Stimulated activated CD8-positive, alpha-beta memory T cell treated with anti-CD3 and anti-CD28 coated beads, Interleukin-4, amount 100 ng/mL, for 48 hours (primary cell): ENCODE measurements around the gene KLK1.
A peak's percentile ranks its signal among the peaks of the same experiment; 100 is the strongest.

Experiments used
- DNase-seq: peaks from one replicate; pipeline ENCODE4 v3.0.0-alpha.2; 2020

The KLK1 gene

DNA sequence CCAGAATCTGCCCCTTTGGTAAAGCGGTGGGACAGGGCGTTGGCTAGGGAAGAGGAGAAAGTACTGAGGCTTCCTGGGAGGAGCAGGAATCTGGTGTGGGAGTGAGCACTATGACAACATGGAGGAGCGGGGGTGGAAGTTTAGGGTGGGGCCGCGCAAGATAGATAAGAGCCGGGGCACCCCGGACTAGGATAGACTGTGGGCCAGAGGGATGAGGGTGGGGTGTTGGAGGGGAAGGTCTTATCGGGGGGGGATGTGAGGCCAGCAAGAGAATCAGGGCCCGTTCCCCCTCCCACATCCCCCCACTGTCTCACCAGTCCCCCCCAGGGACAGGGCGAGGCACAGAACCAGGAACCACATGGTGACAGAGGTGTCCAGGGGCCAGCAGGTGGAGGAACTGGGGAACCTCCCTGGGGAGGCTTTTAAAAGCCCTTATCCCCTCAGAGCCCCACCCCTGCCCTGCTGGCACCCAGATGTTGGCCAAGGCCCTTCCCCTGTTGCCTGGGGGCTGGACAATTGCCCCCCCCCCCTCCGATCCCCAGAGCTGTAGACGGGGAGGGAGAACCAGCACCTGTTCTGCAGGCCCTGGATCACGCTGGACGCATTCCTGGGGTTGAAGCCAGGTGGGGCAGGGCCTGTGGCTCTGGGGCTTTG lies at the start of gene KLK1:
KLK1 (minus strand) TSS at position 399 of the 654 bp plus-strand sequence; CDS start at position 360, 39 bp downstream.
- DNase-seq: no peak

DNA sequence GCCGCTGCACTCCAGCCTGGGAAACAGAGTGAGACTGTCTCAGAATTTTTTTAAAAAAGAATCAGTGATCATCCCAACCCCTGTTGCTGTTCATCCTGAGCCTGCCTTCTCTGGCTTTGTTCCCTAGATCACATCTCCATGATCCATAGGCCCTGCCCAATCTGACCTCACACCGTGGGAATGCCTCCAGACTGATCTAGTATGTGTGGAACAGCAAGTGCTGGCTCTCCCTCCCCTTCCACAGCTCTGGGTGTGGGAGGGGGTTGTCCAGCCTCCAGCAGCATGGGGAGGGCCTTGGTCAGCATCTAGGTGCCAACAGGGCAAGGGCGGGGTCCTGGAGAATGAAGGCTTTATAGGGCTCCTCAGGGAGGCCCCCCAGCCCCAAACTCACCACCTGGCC lies 49.5 kb upstream of the KLK1 start, which contains the start of gene KLK2:
KLK2 (plus strand) TSS at position 384 of the 400 bp plus-strand sequence. CDS start 35 bp downstream, outside the sequence.
- no peak for DNase-seq

GRCh38 chr19:50870417-50871089 lies 47.0 kb upstream of the KLK1 start:
- DNase-seq: peak; percentile 50

- DNase-seq: no peak
Measured at GRCh38 chr19:50869479-50869878, 45.9 kb upstream of the KLK1 start.

DNA sequence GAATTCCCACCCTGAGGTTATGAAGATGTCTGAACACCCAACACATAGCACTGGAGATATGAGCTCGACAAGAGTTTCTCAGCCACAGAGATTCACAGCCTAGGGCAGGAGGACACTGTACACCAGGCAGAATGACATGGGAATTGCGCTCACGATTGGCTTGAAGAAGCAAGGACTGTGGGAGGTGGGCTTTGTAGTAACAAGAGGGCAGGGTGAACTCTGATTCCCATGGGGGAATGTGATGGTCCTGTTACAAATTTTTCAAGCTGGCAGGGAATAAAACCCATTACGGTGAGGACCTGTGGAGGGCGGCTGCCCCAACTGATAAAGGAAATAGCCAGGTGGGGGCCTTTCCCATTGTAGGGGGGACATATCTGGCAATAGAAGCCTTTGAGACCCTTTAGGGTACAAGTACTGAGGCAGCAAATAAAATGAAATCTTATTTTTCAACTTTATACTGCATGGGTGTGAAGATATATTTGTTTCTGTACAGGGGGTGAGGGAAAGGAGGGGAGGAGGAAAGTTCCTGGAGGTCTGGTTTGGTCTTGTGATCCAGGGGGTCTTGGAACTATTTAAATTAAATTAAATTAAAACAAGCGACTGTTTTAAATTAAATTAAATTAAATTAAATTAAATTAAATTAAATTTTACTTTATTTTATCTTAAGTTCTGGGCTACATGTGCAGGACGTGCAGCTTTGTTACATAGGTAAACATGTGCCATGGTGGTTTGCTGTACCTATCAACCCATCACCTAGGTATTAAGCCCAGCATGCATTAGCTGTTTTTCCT lies 38.1 kb upstream of the KLK1 start:
- no peak for DNase-seq

DNA sequence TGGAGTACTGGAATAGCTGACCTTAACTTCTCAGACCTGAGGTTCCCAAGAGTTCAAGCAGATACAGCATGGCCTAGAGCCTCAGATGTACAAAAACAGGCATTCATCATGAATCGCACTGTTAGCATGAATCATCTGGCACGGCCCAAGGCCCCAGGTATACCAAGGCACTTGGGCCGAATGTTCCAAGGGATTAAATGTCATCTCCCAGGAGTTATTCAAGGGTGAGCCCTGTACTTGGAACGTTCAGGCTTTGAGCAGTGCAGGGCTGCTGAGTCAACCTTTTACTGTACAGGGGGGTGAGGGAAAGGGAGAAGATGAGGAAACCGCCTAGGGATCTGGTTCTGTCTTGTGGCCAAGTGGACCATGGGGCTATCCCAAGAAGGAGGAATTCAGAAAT lies 37.4 kb upstream of the KLK1 start:
- no peak for DNase-seq

GRCh38 chr19:50859849-50860248 lies 36.3 kb upstream of the KLK1 start:
- no peak for DNase-seq

- DNase-seq: no peak
Measured at GRCh38 chr19:50858886-50859285, 35.3 kb upstream of the KLK1 start.

DNA sequence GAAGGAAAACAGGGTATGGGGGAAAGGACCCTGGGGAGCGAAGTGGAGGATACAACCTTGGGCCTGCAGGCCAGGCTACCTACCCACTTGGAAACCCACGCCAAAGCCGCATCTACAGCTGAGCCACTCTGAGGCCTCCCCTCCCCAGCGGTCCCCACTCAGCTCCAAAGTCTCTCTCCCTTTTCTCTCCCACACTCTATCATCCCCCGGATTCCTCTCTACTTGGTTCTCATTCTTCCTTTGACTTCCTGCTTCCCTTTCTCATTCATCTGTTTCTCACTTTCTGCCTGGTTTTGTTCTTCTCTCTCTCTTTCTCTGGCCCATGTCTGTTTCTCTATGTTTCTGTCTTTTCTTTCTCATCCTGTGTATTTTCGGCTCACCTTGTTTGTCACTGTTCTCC lies 33.8 kb upstream of the KLK1 start:
- DNase-seq: no peak

DNA sequence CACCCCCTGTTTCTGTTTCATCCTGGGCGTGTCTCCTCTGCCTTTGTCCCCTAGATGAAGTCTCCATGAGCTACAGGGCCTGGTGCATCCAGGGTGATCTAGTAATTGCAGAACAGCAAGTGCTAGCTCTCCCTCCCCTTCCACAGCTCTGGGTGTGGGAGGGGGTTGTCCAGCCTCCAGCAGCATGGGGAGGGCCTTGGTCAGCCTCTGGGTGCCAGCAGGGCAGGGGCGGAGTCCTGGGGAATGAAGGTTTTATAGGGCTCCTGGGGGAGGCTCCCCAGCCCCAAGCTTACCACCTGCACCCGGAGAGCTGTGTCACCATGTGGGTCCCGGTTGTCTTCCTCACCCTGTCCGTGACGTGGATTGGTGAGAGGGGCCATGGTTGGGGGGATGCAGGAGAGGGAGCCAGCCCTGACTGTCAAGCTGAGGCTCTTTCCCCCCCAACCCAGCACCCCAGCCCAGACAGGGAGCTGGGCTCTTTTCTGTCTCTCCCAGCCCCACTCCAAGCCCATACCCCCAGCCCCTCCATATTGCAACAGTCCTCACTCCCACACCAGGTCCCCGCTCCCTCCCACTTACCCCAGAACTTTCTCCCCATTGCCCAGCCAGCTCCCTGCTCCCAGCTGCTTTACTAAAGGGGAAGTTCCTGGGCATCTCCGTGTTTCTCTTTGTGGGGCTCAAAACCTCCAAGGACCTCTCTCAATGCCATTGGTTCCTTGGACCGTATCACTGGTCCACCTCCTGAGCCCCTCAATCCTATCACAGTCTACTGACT lies 31.2 kb upstream of the KLK1 start, which contains the start of gene KLK3:
KLK3 (plus strand) TSS at position 280 of the 775 bp plus-strand sequence; CDS start at position 321, 41 bp downstream.
- DNase-seq: no peak

DNA sequence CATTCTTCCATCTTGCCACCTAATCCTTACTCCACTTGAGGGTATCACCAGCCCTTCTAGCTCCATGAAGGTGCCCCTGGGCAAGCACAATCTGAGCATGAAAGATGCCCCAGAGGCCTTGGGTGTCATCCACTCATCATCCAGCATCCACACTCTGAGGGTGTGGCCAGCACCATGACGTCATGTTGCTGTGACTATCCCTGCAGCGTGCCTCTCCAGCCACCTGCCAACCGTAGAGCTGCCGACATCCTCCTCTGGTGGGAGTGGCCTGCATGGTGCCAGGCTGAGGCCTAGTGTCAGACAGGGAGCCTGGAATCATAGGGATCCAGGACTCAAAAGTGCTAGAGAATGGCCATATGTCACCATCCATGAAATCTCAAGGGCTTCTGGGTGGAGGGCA lies 28.0 kb upstream of the KLK1 start:
- no peak for DNase-seq

DNA sequence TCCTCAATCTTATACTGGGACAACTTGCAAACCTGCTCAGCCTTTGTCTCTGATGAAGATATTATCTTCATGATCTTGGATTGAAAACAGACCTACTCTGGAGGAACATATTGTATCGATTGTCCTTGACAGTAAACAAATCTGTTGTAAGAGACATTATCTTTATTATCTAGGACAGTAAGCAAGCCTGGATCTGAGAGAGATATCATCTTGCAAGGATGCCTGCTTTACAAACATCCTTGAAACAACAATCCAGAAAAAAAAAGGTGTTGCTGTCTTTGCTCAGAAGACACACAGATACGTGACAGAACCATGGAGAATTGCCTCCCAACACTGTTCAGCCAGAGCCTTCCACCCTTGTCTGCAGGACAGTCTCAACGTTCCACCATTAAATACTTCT lies 27.2 kb upstream of the KLK1 start:
- DNase-seq: no peak

- no peak for DNase-seq
Measured at GRCh38 chr19:50844296-50844935, 20.8 kb upstream of the KLK1 start.

GRCh38 chr19:50843701-50844221 lies 20.2 kb upstream of the KLK1 start:
- no peak for DNase-seq

DNA sequence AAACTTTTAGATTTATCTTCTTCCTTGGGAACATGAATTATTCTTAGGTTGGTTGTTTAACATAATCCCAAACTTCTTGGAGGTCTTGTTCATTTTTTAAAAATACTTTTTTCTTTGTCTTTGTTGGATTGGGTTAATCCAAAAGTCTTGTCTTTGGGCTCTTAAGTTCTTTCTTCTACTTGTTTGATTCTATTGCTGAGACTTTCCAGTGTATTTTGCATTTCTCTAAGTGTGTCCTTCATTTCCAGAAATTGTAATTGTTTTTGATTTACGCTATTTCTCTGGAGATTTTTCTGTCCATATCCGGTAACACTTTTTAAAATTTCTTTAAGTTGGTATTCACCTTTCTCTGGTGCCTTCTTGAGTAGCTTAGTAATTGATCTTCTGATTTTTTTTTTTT lies 19.6 kb upstream of the KLK1 start:
- DNase-seq: no peak

GRCh38 chr19:50842130-50842529 lies 18.5 kb upstream of the KLK1 start:
- no peak for DNase-seq

DNA sequence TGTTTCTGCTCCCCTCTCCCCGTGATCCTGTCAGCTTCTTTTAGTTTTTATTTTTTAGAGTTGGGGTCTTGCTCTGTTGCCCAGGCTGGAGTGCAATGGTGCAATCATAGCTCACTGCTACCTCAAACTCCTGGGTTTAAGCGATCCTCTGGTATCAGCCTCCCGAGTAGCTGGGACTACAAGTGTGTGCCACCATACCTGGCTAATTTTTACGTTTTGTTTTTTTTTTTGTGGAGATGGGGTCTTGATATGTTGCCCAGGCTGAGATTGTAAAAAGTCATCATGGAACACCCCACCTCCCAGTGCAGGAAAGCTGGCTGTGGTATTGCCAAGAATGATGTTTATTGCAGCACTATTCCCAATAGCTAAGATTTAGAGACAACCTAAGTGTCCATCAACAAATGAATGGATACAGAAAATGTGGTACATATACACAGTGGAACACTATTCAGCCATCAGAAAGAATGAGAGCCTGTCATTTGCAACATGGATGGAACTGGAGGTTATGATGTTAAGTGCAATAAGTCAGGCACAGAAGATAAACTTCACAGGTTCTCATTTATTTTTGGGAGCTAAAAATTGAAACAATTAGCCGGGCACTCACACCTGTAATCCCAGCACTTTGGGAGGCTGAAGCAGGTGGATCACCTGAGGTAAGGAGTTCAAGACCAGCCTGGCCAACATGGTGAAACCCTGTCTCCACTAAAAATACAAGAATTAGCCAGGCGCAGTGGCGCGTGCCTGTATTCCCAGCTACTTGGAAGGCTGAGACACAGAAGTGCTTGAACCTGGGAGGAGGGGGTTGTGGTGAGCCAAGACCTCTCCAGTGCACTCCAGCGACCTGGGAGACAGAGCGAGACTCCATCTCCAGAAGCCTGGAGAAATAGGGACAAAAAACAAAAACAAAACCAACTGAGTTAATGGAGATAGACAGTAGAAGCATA lies 16.4 kb upstream of the KLK1 start:
- no peak for DNase-seq

GRCh38 chr19:50838239-50838638 lies 14.7 kb upstream of the KLK1 start:
- no peak for DNase-seq

- DNase-seq: no peak
Measured at GRCh38 chr19:50837300-50837699, 13.7 kb upstream of the KLK1 start.

DNA sequence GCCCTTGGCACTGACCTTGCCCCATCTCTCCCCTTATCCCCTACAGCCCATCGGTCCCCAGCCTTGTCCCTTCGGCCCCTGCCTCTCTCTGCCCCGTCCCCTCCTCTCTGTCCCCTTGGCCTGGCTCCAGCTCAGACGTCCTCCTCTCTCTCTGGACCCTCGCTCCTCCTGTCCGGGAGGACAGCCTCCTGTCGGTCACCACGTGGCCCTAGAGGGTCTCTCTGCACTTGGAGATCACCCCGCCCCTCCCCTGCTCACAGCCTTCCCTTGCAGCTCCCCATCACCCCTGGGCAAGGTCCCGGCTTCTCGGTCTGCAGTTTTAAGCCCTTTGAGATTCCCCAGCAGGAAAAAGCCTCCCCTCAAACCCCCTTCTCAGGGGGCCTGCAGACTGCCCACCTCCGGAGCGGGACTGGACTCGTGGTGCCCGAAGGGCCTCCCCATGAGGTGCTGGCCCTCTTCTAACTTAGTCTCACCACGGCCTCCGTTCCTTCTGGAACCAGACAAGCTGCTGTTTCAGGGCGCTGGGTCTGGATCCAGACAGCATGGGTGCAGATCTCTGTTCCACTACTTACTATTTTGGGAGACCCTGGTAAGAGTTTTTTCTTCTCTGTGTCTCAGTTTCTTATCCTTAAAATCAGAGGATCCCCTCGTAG lies 13.1 kb upstream of the KLK1 start:
- no peak for DNase-seq
